ENCODE results near the gene SPEN. TPM values are rescaled to one million over a fixed set of nuclear protein-coding genes. Genes with fewer than 3 reads are reported as not detected.

The SPEN gene
- total and polyA plus RNA-seq, 2 of the 13 experiments (the other 11 are each of a cell fraction or from before 2014, with no cell fraction given): 4.8 to 14.0 TPM

DNA sequence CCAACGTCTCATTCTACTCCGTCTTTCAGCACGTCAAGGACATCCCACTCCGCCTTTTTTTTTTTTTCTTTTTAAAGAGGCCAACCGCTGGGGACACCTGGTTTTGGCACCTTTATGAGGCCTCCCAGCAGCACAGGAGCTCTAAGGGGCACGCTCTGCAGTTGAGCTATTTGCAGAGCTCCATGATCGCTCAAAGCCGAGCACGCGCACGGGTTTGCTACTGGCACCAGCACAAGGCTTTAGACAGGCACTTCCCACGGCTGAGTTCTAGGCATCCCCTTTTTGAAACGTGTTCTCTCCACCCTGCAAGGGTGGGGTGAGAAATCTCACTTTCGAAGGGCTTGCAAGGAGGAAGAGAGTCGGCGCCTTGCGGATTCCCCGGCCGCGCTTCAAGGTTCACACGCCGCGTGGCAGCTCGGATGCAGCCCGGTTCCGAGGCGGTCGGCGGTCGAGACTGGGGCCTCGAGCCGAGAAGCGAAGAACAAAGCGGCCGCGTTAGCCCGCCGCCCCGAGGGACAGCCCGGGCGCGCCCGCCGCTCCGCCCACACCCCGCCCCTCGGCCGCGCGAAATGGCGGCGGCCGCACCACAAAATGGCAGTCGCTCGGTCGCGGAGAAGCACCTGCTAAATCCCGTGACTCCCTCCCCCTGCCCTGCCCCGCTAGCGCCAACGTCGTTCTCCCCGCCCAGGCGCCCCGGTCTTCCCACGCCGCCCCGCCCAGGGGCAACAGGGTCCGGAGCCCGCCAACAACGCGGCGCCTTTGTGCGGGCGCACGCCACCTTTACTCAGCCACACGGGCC is 12.9 kb upstream of the SPEN start (continued):
- TF ChIP-seq, protein P1, sequence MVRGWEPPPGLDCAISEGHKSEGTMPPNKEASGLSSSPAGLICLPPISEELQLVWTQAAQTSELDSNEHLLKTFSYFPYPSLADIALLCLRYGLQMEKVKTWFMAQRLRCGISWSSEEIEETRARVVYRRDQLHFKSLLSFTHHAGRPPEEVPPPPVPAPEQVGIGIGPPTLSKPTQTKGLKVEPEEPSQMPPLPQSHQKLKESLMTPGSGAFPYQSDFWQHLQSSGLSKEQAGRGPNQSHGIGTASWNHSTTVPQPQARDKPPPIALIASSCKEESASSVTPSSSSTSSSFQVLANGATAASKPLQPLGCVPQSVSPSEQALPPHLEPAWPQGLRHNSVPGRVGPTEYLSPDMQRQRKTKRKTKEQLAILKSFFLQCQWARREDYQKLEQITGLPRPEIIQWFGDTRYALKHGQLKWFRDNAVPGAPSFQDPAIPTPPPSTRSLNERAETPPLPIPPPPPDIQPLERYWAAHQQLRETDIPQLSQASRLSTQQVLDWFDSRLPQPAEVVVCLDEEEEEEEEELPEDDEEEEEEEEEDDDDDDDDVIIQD (CRISPR knock-in tag; IDR thresholded peaks at IDR 0.05; ENCODE audit: low read depth): no peak
- TF ChIP-seq ZNF329 (CRISPR knock-in tag; IDR thresholded peaks at IDR 0.05; ENCODE audit: low read depth) (peak; percentile 78), SP2 (CRISPR knock-in tag; IDR thresholded peaks at IDR 0.05) (no peak), ZNF615 (CRISPR knock-in tag; IDR thresholded peaks at IDR 0.05; ENCODE audit: borderline replicate concordance) (no peak), ZNF619 (CRISPR knock-in tag; IDR thresholded peaks at IDR 0.05) (peak; percentile 45; the same call in 1 of the 2 replicates), ZFY (CRISPR knock-in tag; IDR thresholded peaks at IDR 0.05) (peak; percentile 74), PITX1 (CRISPR knock-in tag; IDR thresholded peaks at IDR 0.05) (no peak), IRX3 (CRISPR knock-in tag; IDR thresholded peaks at IDR 0.05; ENCODE audit: borderline replicate concordance, low read depth) (peak; percentile 90), NFKBIZ (CRISPR knock-in tag; IDR thresholded peaks at IDR 0.05) (no peak; the same call in none of the 2 replicates), ASH2L (IDR thresholded peaks at IDR 0.05; ENCODE audit: insufficient read length, low read depth, low read length) (peak; percentile 90), ZNF598 (CRISPR knock-in tag; IDR thresholded peaks at IDR 0.05; ENCODE audit: borderline replicate concordance) (no peak; the same call in 1 of the 2 replicates), ZNF605 (CRISPR knock-in tag; IDR thresholded peaks at IDR 0.05) (no peak), PRDM4 (CRISPR knock-in tag; IDR thresholded peaks at IDR 0.05; ENCODE audit: borderline replicate concordance) (peak; percentile 14; the same call in 1 of the 2 replicates), ZNF501 (CRISPR knock-in tag; IDR thresholded peaks at IDR 0.05) (peak; percentile 77; the same call in 1 of the 2 replicates), GATA4 (IDR thresholded peaks at IDR 0.05; ENCODE audit: borderline replicate concordance, low read depth) (no peak), TERF1 (CRISPR knock-in tag; IDR thresholded peaks at IDR 0.05) (0 out of 2 replicates have a peak, but pooled peaks have one; percentile 47), HOXD1 (CRISPR knock-in tag; IDR thresholded peaks at IDR 0.05) (peak; percentile 73), XRCC5 (optimal IDR thresholded peaks at IDR 0.05; ENCODE audit: low read length) (peak; percentile 45)
- TF ChIP-seq, protein P2, sequence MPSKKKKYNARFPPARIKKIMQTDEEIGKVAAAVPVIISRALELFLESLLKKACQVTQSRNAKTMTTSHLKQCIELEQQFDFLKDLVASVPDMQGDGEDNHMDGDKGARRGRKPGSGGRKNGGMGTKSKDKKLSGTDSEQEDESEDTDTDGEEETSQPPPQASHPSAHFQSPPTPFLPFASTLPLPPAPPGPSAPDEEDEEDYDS (CRISPR knock-in tag; IDR thresholded peaks at IDR 0.05): peak; percentile 80
- TF ChIP-seq, protein P3, sequence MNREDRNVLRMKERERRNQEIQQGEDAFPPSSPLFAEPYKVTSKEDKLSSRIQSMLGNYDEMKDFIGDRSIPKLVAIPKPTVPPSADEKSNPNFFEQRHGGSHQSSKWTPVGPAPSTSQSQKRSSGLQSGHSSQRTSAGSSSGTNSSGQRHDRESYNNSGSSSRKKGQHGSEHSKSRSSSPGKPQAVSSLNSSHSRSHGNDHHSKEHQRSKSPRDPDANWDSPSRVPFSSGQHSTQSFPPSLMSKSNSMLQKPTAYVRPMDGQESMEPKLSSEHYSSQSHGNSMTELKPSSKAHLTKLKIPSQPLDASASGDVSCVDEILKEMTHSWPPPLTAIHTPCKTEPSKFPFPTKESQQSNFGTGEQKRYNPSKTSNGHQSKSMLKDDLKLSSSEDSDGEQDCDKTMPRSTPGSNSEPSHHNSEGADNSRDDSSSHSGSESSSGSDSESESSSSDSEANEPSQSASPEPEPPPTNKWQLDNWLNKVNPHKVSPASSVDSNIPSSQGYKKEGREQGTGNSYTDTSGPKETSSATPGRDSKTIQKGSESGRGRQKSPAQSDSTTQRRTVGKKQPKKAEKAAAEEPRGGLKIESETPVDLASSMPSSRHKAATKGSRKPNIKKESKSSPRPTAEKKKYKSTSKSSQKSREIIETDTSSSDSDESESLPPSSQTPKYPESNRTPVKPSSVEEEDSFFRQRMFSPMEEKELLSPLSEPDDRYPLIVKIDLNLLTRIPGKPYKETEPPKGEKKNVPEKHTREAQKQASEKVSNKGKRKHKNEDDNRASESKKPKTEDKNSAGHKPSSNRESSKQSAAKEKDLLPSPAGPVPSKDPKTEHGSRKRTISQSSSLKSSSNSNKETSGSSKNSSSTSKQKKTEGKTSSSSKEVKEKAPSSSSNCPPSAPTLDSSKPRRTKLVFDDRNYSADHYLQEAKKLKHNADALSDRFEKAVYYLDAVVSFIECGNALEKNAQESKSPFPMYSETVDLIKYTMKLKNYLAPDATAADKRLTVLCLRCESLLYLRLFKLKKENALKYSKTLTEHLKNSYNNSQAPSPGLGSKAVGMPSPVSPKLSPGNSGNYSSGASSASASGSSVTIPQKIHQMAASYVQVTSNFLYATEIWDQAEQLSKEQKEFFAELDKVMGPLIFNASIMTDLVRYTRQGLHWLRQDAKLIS (CRISPR knock-in tag; IDR thresholded peaks at IDR 0.05): peak; percentile 59; the same call in 1 of the 2 replicates
